K562 (cell line): ENCODE measurements around the gene RIOK3. TPM values are rescaled to one million over a fixed set of nuclear protein-coding genes. Genes with fewer than 3 reads are reported as not detected.

Experiments used
- ADNP ChIP-seq: fragments of 200-800 bp; sonication (Bioruptor generic); IDR thresholded peaks from 2 replicates; pipeline ENCODE4 v1.6.1; 2016; ENCODE audit warnings: missing genetic modification characterization, missing compliant biosample characterization
- BRD4 ChIP-seq: fragments of 200-600 bp; sonication (generic); IDR thresholded peaks from 2 replicates; pipeline ENCODE4 v1.6.1; 2017; ENCODE audit warnings: inconsistent platforms
- DMBX1 ChIP-seq: fragments of 250-450 bp; sonication (Bioruptor Pico); IDR thresholded peaks from 2 replicates; pipeline ENCODE4 v1.8.0; 2022; ENCODE audit warnings: inconsistent platforms, mild to moderate bottlenecking, moderate library complexity, borderline replicate concordance
- EP300 ChIP-seq: IDR thresholded peaks from 2 replicates; pipeline ENCODE4 v1.6.1; 2012; ENCODE audit warnings: low read length, improper control_type of control experiment
- HDAC3 ChIP-seq: fragments of 450-650 bp; IDR thresholded peaks from 2 replicates; pipeline ENCODE4 v1.6.1; 2018; ENCODE audit warnings: borderline replicate concordance, mild to moderate bottlenecking, moderate library complexity; ENCODE audit not compliant: partially characterized antibody
- MCM5 ChIP-seq: fragments of 450-650 bp; IDR thresholded peaks from 2 replicates; pipeline ENCODE4 v1.6.1; 2016; ENCODE audit warnings: low read depth
- MEF2A ChIP-seq: IDR thresholded peaks from 2 replicates; pipeline ENCODE4 v1.6.1; 2011; ENCODE audit warnings: low read depth, mild to moderate bottlenecking, low read length, moderate library complexity; ENCODE audit not compliant: control insufficient read depth
- PREB ChIP-seq: sonication (generic); formaldehyde crosslinking; IDR thresholded peaks from 2 replicates; pipeline ENCODE4 v1.8.1; 2023; ENCODE audit warnings: mild to moderate bottlenecking, missing genetic modification reagents
- RBM25 ChIP-seq: fragments of 200-400 bp; formaldehyde crosslinking; IDR thresholded peaks from 2 replicates; pipeline ENCODE4 v1.6.1; 2018; ENCODE audit warnings: low read length, low read depth, moderate library complexity; ENCODE audit not compliant: severe bottlenecking
- SMARCA5 ChIP-seq: fragments of 450-650 bp; IDR thresholded peaks from 2 replicates; pipeline ENCODE4 v1.6.1; 2016
- SPI1 ChIP-seq: IDR thresholded peaks from 2 replicates; pipeline ENCODE4 v1.6.1; 2011; ENCODE audit warnings: low read depth, low read length, control low read depth, borderline replicate concordance
- TBL1XR1 ChIP-seq, 2 experiments: IDR thresholded peaks; 2 replicates each; pipeline ENCODE4 v1.6.1; 2012; ENCODE audit warnings: improper control_type of control experiment in 2 of 2, low read length in 2 of 2, mild to moderate bottlenecking in 1 of 2
- ZFP36 ChIP-seq: fragments of 150-350 bp; IDR thresholded peaks from 2 replicates; pipeline ENCODE4 v1.6.1; 2018; ENCODE audit warnings: low read length, low read depth; ENCODE audit not compliant: partially characterized antibody
- ZNF197 ChIP-seq: fragments of 200-800 bp; sonication (Bioruptor generic); IDR thresholded peaks from 2 replicates; pipeline ENCODE4 v1.6.1; 2016; ENCODE audit warnings: low read depth, missing genetic modification characterization, missing compliant biosample characterization
- ZNF445 ChIP-seq: fragments of 250-450 bp; sonication (Bioruptor Pico); IDR thresholded peaks from 2 replicates; pipeline ENCODE4 v1.4.0; 2020; ENCODE audit warnings: low read depth, mild to moderate bottlenecking, moderate library complexity
- polyA plus RNA-seq, 8 experiments: library from polyadenylated mRNA; depleted of rRNA in 4 of 8; stranded (reverse) in 5 of 8; unstranded in 3 of 8; fragments of >200 nt; fragmentation: Nextera tagmentation in 2 of 8; fragmentation: Illumina TruSeq in 1 of 8; extraction: Ambion mirVana in 2 of 8; extraction: Trizol in 1 of 8; gene quantifications; 2 replicates each; pipeline versions ENCODE4 v1.2.1 to v1.2.3, GENCODE V29; 2011 to 2014; ENCODE audit warnings: inconsistent platforms in 1 of 8, missing spikeins in 1 of 8
- total RNA-seq, 7 experiments: library from RNA; depleted of rRNA in 6 of 7; stranded (reverse); fragments of >200 nt in 6 of 7; fragmentation: Illumina TruSeq in 2 of 7; extraction: Trizol in 2 of 7; gene quantifications; 2 replicates each; pipeline versions ENCODE4 v1.2.1 to v1.2.3, GENCODE V29; 2011 to 2021; ENCODE audit warnings: low replicate concordance in 1 of 7
- TF ChIP-seq, protein P1 (sequence below), 2 experiments: fragments of 450-650 bp in 1 of 2; IDR thresholded peaks; 2 replicates each; pipeline ENCODE4 v1.6.1; 2011 to 2017; ENCODE audit warnings: low read depth in 2 of 2, antibody characterized with exemption in 1 of 2, borderline replicate concordance in 1 of 2, low read length in 1 of 2, mild to moderate bottlenecking in 1 of 2, mixed read lengths in 1 of 2; ENCODE audit not compliant: control insufficient read depth in 1 of 2
- TF ChIP-seq, protein P2 (sequence below): fragments of 450-650 bp; formaldehyde crosslinking; IDR thresholded peaks from 2 replicates; pipeline ENCODE4 v1.4.0; 2020; ENCODE audit warnings: mild to moderate bottlenecking, moderate library complexity

RIOK3 gene
- total and polyA plus RNA-seq, 9 of the 15 experiments (the other 6 are each of a cell fraction or from before 2014, with no cell fraction given): 21.4 to 89.5 (median 62.9) TPM

DNA sequence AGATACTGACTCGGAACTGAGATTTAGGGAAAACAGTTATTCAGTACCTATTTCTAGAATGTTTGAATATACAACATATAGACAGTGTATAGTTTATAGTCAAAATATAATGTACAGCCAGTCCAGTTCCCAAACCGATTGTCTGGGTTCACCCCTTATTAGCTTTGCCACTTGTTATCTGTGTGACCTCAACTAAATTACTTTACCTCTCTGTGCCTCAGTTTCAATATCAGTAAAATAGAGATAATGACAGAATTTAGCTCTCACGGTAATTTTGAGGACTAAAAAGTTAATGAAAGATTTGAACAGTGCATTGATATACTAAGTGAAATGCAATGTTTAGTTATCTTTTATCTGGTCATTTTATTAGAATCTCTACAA, 750 bp upstream of the RIOK3 start (continued):
- TF ChIP-seq, protein P1, sequence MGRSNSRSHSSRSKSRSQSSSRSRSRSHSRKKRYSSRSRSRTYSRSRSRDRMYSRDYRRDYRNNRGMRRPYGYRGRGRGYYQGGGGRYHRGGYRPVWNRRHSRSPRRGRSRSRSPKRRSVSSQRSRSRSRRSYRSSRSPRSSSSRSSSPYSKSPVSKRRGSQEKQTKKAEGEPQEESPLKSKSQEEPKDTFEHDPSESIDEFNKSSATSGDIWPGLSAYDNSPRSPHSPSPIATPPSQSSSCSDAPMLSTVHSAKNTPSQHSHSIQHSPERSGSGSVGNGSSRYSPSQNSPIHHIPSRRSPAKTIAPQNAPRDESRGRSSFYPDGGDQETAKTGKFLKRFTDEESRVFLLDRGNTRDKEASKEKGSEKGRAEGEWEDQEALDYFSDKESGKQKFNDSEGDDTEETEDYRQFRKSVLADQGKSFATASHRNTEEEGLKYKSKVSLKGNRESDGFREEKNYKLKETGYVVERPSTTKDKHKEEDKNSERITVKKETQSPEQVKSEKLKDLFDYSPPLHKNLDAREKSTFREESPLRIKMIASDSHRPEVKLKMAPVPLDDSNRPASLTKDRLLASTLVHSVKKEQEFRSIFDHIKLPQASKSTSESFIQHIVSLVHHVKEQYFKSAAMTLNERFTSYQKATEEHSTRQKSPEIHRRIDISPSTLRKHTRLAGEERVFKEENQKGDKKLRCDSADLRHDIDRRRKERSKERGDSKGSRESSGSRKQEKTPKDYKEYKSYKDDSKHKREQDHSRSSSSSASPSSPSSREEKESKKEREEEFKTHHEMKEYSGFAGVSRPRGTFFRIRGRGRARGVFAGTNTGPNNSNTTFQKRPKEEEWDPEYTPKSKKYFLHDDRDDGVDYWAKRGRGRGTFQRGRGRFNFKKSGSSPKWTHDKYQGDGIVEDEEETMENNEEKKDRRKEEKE (IDR thresholded peaks at IDR 0.05; ENCODE audit: borderline replicate concordance in 1 of 2, control insufficient read depth in 1 of 2, low read depth in 2 of 2, low read length in 1 of 2): no peak
- TF ChIP-seq RBM25 (peak; percentile 94), ZNF197 (CRISPR knock-in tag) (no peak), SPI1 (no peak), ADNP (tag) (0 out of 2 replicates have a peak, but pooled peaks have one; percentile 36), BRD4 (no peak), SMARCA5 (0 out of 2 replicates have a peak, but pooled peaks have one; percentile 42), MEF2A (no peak), TBL1XR1 (IDR thresholded peaks at IDR 0.05; ENCODE audit: low read length in 2 of 2) (no peak), MCM5 (no peak), ZFP36 (peak; percentile 64), ZNF445 (CRISPR knock-in tag) (0 out of 2 replicates have a peak, but pooled peaks have one; percentile 12), PREB (CRISPR knock-in tag) (no peak), HDAC3 (peak; percentile 29), DMBX1 (CRISPR knock-in tag) (no peak), EP300 (no peak)
- TF ChIP-seq, protein P2, sequence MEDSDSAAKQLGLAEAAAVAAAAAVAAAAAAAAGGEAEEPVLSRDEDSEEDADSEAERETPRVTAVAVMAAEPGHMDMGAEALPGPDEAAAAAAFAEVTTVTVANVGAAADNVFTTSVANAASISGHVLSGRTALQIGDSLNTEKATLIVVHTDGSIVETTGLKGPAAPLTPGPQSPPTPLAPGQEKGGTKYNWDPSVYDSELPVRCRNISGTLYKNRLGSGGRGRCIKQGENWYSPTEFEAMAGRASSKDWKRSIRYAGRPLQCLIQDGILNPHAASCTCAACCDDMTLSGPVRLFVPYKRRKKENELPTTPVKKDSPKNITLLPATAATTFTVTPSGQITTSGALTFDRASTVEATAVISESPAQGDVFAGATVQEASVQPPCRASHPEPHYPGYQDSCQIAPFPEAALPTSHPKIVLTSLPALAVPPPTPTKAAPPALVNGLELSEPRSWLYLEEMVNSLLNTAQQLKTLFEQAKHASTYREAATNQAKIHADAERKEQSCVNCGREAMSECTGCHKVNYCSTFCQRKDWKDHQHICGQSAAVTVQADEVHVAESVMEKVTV (CRISPR knock-in tag): no peak
